Pons (tissue), 1 donor: ENCODE data around the gene TRIO.
A peak's percentile ranks its signal among the peaks of the same experiment; 100 is the strongest.

Experiments used
- DNase-seq: peaks from one replicate; pipeline ENCODE4 v3.0.0-alpha.2; 2016; ENCODE audit warnings: low spot score

The TRIO gene

DNA sequence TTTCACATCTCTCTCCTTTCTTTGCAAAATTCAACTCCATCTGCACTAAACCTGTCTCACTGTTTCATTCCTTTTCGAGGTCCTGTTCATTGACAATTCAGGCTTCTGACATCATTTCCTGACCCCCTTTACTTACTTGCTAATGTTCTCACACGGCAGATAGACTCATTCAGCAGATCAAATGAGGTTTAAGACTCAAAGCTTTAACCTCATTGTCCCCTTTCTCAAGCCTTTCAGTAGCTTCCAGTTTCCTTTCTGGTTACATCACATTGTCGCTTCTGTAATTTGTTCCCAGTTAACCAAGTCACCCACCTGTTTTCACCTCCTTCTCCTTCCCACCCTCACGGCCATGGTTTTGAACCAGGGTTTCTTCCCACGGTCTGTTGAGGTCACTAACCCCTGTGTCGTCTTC is 295.1 kb downstream of the TRIO start:
- DNase-seq: no peak

DNA sequence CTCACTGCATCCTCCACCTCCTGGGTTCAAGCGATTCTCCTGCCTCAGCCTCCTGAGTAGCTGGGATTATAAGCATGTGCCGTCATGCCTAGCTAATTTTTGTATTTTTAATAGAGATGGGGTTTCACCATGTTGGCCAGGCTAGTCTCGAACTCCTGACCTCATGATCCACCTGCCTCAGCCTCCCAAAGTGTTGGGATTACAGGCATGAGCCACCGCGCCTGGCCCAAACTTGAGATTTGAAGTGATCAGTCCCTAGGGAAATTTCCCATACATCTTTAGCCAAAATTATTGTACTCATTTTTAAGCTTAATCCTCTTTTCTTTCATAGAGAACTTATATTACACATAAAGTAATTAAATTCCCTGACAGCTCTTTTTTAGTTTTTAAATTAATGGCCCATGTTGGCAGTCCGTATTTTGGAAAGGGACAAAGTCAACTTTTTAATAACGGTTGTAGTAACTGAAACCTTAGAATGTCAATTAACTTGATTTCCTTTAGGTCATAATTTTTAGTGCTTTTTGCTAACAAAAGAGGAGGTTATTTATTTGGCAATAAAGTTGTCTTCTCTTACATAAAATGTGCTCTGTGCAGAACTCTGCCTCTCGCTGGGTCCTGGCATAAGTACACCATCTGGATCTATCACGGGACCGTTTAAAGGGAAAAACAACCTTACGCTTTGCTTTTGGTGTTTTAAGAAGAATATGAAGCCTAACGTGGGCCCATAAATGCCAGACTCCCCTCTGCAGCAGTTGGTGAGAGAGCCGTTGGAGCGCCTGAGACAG is 296.1 kb downstream of the TRIO start:
- no peak for DNase-seq

DNA sequence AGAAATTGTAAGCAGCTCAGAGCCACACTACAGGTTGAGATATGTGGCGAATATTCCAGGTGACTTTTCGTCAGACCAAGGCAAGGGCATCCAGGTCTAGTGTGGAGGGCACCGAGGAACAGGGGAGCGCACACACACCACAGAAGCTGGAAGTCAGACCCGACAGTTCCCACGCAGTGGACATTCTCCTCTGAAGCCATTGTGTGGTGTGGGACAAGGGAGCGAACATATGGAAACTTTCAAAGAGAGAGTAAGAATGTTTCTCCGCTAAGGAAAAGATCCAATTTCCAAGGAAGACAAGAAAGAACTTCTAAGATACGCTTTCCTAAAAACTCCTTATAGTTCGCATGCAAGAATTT is 297.1 kb downstream of the TRIO start:
- DNase-seq: no peak

DNA sequence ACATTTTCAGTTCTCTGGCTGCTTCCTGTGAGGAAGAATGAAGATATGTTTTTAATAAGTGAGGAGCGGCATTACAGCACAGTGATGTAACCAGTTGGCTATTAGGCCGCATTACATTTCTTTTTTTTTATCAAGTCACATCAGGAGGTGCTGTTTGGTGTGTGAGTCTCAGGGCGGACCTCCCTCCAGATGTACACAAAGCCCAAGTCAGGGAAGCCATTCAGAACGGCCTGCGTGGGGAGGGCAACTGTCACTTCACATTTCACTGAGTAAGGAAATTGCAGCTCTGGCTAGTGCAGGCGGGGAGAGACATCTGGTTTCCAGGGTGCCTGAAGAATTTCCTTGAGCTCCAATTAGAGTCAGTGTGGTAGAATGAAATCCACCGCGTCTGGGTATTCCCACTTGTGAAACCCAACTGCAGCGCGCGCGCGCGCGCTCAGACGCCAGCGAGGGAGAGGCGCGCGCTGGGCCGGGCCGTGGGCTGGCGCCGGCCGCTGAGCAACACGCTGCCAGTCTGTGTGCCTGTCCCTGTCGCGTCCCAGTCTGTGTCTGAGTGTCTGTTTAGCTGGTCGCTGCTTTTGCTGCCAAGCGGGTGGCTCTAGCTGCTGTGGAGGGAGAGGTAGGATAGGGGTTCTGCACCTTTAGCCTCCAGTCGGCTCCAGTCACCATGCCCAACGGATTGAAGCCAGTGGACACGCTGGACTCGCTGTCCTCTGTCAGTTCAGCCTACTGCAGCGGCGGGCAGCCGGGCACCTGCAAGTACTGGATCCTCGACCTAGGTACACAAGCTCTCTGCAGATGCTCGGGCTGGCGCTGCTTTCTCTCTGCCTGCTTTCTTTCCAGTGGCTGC is 297.7 kb downstream of the TRIO start:
- DNase-seq: peak; percentile 57

DNA sequence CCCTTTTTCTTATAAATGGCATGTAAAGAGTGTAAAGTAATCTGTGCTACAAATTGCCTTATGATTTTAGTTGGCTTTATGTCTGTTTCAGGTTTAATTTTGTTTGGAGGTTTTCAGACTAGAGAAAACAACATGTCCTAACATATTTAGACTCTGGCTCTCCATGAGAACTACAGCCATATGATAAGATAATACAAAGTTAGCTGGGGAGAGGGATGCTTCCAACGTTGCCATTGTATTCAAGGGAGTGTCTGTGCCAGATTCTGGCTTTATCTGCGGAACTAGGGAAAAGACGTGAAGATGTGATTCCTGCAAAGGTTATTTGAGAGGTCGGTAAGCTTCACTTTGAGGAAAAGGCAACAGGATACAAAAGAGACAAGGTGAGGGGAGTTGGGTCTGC is 298.5 kb downstream of the TRIO start:
- no peak for DNase-seq

DNA sequence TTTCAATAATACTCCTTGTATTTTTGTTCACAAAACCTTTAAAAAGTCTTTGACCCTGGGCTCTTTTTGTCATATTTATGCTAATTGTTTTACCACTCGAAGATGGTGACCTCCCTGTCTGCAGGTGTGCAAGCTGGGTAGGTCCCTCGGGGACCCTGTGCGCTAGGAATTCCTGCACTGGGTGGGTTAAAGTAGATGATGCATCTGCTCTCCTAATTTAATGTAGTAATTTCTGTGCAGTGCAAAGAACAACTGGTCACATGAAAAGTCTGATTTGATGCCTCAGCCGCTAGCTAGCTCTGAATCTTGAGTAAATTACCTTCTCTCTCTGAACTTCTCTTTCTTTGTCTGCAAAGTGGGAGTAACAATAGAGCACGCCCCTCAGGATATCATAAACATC is 299.4 kb downstream of the TRIO start:
- no peak for DNase-seq

DNA sequence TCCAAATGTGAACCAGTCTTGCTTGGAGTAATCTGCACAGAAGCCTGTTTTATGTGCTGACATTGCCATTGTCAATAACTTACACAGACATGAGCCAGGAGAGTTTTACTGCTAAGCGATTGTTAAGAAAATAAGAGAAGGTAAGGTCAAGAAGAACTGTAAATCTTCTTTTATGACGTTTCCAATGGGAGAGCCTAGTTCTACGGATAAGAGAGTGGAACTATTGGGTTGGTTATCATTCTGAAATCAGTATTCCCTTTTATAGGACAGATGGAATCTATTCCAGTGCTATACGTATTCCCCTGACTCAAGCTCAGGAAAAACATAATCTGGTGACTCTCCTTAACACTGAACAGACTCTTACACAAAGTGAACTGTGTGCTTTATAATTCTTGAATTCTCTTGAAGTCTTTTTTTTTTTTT is 300.5 kb downstream of the TRIO start:
- DNase-seq: no peak

DNA sequence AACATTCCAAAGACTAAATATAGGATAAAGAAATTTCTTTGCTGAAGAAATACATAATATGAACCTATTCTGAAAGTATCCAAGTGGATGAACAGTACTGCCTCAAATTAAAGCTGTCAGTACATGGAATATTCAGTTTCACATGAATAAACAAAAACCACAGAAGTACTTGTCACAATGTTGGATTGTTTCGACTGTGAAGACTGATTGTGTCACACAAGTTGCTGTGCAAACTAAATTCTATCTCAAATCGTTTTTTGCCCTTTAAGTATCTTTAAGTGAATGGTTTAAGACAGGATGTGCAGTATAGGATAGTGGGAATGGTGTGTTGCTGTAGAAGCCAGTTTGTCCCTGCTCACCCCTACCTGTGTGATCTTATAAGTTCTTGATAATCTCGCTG is 301.0 kb downstream of the TRIO start:
- peak; percentile 68 for DNase-seq

DNA sequence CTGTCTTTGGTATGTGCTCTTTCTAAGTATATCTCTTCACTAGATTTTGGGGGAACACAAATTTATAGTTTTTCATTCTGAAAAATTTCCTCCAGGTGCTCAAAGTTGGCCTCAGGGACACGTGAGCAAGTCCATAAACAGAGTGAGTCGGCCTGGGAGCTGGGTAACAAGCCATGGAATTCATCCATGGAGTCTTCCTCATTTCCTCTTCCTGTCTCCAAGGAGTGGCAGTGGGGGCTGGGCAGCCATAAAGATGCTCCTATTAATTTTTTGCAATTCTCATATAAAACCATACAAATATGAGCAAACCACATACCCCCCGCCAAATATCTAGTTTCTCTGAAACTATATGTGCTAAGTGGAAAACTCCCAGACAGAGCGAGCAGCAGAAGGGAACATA is 301.9 kb downstream of the TRIO start:
- DNase-seq: no peak

DNA sequence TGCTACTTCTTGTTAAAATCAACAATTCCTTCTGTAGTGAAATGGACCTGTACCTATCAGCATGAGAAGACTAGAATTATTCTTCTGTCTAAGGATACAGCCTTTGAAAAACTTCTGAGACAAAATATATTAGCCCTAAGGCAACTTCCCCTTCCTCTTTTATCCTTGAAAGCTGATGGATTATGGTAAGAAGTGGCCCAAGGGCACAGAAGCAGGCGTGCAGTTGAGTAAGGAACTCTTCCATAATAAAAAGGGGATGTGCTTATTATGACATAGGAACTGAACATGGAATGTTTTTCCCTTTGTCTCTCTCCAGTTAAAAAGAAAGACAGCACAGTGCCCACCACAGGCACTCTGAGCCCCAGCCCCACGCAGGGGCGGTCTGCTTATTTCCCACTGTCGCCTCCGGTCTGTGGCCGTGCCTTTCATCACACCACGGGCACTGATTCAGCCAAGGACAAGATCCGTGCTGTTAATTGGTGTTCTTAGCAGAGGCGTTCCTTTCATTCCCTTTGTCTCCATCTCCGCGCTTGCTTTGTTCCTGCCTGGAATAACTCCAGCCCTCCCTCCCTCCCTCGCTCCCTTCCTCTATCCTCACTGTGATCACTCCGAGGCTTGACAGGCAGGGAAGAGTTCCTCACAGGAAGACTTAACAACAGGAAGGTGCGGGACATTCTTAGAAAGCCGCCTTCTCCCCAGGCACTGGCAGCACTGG is 302.6 kb downstream of the TRIO start:
- peak; percentile 46 for DNase-seq

DNA sequence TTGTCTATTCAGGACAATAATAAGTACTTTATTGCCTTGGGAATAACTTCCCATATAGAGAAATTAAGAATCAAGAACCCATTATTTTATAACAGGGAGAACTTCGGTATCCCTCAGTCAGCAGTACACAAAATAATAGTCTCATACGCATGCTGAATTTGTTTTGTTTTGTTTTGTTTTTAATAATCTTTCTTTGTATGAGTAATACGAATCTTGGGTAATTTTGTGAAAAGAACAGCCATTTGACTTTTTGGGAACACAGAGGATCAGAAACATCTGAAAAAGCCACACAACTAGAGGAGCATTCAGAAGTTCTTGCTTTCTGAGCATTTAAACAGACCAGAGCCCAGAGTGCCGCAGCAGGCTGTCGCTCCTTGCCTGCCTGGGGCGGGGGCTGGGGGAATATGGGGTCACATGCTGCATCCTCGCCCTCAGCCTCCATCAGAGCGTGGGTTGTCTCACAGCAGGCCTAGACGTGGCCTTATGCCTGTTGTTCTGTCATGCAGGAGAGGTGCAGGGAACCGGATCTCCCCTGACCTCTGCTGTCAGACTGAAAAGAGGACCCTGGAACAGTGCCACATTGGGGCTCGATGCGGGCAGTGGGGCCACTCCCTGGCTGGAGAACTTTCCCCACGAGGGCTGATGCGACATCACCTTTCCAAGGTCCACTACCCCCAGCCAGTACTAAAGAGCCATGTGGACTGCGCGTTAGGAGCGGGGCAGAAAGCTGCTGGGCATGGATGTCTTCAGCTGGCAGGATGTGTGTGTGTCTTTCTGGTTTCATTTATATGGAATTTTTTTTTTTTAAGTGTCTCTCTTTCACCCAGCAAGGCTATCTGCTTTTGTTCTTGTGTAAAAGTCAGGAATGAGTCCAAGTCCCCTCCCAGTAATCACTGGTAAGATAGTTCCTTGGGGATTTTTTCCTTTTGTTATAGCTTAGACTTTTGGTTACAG is 305.1 kb downstream of the TRIO start:
- DNase-seq: no peak

DNA sequence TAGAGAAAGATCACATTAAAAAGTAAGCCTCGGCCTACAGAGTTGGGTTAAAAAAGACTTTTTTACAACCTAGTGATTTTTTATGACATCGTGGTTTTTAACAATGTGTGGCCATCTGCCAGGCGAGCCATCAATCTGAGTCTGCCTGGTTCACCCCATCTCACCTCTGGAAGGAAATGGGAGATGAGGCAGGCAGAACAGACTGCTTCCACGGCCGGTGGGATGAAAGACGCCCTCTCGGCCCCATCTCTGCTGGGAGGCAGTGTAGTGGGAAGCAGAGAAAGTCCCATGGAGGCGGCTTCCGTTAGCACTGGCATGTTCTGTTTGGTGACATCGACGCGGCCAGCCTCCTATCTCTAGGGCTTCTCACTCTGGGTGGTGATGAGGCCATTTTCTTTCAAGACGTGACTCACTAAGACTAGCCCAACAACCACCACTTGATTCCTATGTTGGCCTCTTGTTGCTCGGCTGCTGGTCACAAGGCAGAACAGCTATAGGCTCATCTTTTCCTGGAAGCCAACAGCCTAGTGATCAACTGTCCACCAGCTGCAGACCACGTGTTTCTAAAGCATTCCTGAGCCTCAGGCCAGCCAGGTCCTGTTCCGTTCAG is 306.0 kb downstream of the TRIO start:
- no peak for DNase-seq

DNA sequence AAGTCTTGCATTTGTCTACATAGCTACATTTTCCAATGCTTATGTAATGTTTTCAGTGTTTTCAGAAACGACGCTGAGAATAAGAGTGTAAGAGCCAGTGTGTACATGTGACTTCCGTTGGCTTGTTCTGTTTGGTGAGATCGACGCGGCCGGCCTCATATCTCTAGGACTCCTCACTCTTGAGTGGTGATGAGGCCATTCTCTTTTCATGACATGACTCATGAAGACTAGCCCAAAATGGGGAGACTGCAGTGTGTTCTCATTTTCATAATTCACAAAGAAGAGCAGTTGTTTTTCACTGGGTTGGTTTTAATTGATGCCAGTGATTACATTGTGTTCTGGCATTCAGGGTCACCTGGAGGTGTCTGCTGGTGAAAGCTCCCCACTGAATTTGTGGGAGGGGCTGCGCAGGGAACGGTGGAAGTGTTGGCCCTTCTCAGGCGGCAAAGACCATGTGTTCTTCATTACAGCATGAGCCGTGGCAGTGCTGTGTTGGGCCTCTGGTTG is 306.9 kb downstream of the TRIO start:
- no peak for DNase-seq

DNA sequence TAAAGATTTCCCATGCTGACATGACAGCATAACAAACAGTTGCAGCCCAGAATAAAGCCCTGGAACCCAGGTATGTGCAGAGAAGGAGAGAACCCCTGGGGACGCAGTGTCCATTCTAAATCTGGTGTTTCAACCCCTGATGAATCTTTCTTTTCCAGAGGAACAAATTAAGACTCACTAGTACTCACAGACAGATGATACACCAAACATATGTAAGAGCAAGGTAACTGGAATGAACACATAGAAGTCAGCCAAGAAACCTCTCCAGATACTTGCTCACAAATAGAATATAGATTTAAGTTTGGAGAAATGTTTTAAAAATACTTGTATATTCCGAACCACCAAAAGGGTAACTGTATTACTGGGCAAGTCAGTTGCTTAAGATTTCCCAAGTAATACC is 307.6 kb downstream of the TRIO start:
- DNase-seq: no peak

DNA sequence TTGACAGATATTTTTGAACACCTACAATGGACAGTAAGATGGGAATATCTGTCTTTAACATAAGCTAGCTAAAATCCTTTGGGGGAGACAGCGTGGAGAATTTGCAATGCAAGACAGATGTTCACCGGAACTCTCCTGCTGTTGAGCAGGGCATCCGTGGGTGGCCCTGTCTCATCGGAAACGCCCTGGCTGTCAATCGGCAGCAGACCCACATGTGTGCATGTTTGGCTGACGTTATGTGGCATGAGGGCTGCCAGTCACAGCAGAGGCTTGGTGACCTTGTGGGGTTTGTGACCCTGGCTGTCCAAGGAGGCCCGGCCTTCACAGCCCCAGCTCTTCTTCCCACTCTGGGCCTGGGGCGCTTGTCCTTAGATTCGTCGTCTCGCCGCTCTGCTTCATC is 308.7 kb downstream of the TRIO start:
- no peak for DNase-seq

DNA sequence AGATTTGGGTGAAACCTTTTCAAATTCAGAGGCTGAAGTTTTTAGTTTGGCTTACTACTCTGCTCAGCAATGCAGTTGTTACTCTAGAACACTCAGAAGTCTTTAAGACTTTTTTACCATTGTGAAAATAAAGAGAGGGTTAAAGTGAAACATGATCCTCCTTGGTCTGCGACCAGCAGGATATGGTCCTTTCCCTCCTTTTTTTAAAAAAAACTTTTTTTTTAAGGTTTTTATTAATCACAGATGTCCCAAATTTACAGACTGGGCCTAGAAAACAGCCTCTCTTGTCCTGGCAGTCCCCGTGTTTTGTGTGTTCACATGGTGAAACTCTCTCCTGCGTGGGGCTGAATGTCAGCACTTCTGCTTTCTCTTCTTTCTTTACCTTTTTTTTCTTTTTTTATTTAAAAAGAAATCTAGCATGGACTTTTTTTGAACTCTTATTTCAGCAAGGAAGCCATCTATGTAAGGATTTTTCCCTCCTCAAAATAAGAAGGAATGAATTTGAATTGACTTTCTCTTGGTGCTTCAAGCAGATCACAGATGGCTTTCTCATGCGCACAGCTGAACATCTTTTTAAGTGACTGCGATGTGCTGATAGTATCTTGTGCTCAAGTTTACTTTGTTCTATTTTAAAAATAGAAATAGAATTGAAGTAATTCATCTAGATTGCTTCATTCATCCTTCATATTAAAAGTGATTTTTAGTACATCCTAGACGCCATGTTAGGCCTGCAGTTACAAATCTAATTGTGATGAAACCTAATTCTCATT is 309.7 kb downstream of the TRIO start:
- no peak for DNase-seq

DNA sequence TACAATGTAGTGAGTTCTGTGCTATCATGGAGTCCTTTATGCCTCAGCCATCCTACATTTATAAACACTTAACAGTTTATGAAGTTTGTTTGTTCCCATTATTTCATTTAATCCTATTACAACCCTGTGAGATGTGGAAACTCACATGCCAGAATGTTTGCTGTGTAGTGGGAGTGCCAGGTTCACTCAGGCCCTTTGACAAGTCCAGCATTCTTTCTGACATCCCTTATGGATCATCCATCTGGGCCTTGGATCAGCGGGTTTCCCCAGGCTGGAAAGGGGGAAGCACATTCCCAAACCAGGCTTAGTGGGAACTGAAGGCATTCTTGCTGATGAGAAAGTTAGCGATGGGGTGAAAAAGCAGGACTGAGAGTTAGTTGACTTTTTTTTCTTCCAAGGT is 310.3 kb downstream of the TRIO start:
- DNase-seq: no peak

DNA sequence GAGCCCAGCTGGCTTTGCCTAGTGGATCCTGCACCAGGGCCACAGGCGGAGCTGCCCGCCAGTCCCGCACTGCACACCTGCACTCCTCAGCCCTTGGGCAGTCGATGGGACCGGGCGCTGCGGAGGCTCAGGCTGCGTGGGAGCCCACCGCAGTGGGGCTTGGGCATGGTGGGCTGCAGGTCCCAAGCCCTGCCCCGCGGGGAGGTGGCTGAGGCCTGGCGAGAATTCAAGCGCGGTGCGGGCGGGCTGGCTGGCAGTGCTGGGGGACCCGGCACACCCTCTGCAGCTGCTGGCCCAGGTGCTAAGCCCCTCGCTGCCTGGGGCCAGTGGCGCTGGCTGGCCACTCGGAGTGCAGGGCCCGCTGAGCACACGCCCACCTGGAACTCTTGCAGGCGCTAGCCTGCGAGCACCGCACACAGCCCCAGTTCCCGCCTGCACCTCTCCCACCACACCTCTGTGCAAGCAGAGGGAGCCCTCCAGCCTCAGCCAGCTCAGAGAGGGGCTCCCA is 312.7 kb downstream of the TRIO start:
- no peak for DNase-seq

DNA sequence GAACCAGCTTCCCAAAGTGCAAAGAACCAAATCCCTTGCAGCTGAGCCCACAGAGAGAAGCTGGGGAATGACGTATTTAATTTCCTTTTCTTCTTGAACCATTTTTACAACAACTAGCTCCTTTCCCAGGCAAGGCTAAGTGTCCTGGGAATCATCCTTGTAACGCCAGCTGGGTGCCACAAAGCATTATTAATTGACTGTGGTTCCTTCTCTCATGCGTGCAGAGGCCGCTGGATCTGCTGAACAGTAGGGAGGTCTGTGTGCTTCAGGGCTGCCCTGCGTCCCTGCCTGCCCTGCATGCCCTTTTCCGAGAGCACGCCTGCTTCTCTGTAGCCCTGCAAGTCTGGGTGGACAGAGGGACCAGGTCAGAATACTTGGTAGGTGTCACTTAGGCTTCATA is 314.3 kb downstream of the TRIO start:
- DNase-seq: no peak

DNA sequence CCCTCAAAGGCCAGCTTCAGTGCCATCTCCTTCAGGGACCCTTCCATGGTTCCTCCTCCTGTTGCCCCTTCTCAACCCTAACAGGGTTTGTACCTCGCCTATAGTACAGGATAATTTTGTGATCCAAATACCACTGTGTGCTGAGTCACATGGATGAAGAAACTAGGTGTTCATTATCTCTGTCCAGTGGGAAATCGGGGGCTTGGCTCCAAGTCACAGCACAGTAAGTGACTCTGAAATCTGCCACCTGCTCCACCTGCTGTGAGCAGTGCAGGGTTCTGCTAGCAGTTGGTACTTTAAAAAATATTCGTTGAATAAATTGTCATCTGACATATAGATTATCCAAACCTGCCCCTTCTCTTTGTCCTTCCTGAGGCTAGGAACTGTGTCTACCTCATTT is 315.3 kb downstream of the TRIO start:
- DNase-seq: no peak
